Ishikawa (cell line): ENCODE data around the gene NACC2.

ENCODE experiments used
- CEBPB ChIP-seq: IDR thresholded peaks from 2 replicates; pipeline ENCODE4 v1.6.1; 2012
- CREB1 ChIP-seq: IDR thresholded peaks from 2 replicates; pipeline ENCODE4 v1.6.1; 2012; ENCODE audit warnings: low read depth
- EGR1 ChIP-seq: IDR thresholded peaks from 2 replicates; pipeline ENCODE4 v1.6.1; 2012
- EP300 ChIP-seq: IDR thresholded peaks from 2 replicates; pipeline ENCODE4 v1.6.1; 2012; ENCODE audit warnings: borderline replicate concordance
- FOXM1 ChIP-seq: IDR thresholded peaks from 2 replicates; pipeline ENCODE4 v1.6.1; 2012; ENCODE audit warnings: low read depth, borderline replicate concordance
- NFIC ChIP-seq: IDR thresholded peaks from 2 replicates; pipeline ENCODE4 v1.6.1; 2012
- RAD21 ChIP-seq: IDR thresholded peaks from 2 replicates; pipeline ENCODE4 v1.6.1; 2012; ENCODE audit warnings: low read depth
- TAF1 ChIP-seq: IDR thresholded peaks from 2 replicates; pipeline ENCODE4 v1.6.1; 2012; ENCODE audit warnings: low read depth, mild to moderate bottlenecking
- TCF12 ChIP-seq: IDR thresholded peaks from 2 replicates; pipeline ENCODE4 v1.6.1; 2012; ENCODE audit warnings: low read depth
- TEAD4 ChIP-seq: IDR thresholded peaks from 2 replicates; pipeline ENCODE4 v1.6.1; 2012
- USF1 ChIP-seq: IDR thresholded peaks from 2 replicates; pipeline ENCODE4 v1.6.1; 2012
- YY1 ChIP-seq: IDR thresholded peaks from 2 replicates; pipeline ENCODE4 v1.6.1; 2012; ENCODE audit warnings: low read depth
- ZBTB7A ChIP-seq: IDR thresholded peaks from 2 replicates; pipeline ENCODE4 v1.6.1; 2012; ENCODE audit warnings: low read depth
- TF ChIP-seq, protein P1 (sequence below): IDR thresholded peaks from 2 replicates; pipeline ENCODE4 v1.6.1; 2012; ENCODE audit warnings: low read depth, mild to moderate bottlenecking
- TF ChIP-seq, protein P2 (sequence below): IDR thresholded peaks from 2 replicates; pipeline ENCODE4 v1.6.1; 2012

Gene NACC2

GRCh38 chr9:136084063-136084944, 10.8 kb downstream of the NACC2 start:
- TF ChIP-seq CEBPB (no peak), EGR1 (no peak), ZBTB7A (no peak)

- no peak for TF ChIP-seq RAD21
- TF ChIP-seq, protein P1, sequence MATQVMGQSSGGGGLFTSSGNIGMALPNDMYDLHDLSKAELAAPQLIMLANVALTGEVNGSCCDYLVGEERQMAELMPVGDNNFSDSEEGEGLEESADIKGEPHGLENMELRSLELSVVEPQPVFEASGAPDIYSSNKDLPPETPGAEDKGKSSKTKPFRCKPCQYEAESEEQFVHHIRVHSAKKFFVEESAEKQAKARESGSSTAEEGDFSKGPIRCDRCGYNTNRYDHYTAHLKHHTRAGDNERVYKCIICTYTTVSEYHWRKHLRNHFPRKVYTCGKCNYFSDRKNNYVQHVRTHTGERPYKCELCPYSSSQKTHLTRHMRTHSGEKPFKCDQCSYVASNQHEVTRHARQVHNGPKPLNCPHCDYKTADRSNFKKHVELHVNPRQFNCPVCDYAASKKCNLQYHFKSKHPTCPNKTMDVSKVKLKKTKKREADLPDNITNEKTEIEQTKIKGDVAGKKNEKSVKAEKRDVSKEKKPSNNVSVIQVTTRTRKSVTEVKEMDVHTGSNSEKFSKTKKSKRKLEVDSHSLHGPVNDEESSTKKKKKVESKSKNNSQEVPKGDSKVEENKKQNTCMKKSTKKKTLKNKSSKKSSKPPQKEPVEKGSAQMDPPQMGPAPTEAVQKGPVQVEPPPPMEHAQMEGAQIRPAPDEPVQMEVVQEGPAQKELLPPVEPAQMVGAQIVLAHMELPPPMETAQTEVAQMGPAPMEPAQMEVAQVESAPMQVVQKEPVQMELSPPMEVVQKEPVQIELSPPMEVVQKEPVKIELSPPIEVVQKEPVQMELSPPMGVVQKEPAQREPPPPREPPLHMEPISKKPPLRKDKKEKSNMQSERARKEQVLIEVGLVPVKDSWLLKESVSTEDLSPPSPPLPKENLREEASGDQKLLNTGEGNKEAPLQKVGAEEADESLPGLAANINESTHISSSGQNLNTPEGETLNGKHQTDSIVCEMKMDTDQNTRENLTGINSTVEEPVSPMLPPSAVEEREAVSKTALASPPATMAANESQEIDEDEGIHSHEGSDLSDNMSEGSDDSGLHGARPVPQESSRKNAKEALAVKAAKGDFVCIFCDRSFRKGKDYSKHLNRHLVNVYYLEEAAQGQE, result no peak
- TF ChIP-seq CEBPB, result no peak
- TF ChIP-seq USF1, result no peak
- TF ChIP-seq NFIC, result no peak
- TF ChIP-seq, protein P2, sequence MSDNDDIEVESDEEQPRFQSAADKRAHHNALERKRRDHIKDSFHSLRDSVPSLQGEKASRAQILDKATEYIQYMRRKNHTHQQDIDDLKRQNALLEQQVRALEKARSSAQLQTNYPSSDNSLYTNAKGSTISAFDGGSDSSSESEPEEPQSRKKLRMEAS, result no peak
- TF ChIP-seq EGR1, result no peak
- TF ChIP-seq FOXM1, result no peak
- TF ChIP-seq CREB1, result no peak
- TF ChIP-seq ZBTB7A, result no peak
Measured at GRCh38 chr9:136083558-136084062, 11.5 kb downstream of the NACC2 start.

GRCh38 chr9:136082496-136083361, 12.4 kb downstream of the NACC2 start:
- TF ChIP-seq EP300 (no peak), USF1 (no peak), EGR1 (no peak), FOXM1 (no peak), CREB1 (no peak), NFIC (no peak), TEAD4 (no peak), YY1 (no peak), TAF1 (no peak), ZBTB7A (no peak), RAD21 (no peak), TCF12 (no peak), CEBPB (no peak)
- TF ChIP-seq, protein P1, result no peak
- TF ChIP-seq, protein P2, result no peak

DNA sequence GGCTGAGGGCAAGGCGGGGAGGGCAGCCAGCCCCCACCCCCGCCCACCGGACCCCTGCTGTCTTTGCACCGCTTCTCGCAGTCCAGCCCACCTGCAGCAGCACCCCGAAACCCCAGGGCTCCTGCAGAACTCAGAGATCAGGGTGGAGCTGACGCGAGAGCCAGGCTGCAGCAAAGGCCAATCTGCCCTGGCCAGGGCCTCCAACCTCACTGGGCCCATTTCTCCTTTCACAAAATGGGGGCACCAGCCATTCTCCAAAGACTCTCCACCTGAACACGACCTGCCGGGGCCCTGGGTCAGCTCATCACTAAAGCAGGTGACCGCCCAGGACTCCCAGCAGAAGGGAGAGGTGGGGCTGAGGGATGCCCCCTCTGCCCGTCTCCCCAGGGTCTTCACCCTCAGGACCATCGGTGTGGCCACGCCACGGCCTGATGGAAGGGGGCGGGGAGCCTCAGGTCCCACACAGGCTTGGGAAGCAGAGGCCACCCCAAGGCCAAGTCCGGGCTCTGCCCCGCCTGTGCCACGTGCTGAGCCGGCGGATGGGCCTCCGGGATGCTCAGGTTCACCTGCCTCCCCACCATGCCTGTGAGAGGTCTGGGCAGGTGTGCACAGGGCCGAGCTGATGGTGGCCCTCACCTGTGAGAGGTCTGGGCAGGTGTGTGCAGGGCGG, 13.1 kb downstream of the NACC2 start:
- TF ChIP-seq TEAD4 (no peak), CREB1 (no peak), FOXM1 (no peak), CEBPB (no peak), ZBTB7A (no peak), TCF12 (no peak), EP300 (no peak), YY1 (no peak)
- TF ChIP-seq, protein P2, result no peak
- TF ChIP-seq, protein P1, result no peak
